Right lobe of liver (tissue), 6 donors: ENCODE data around the gene PCED1B. TPM values are rescaled to one million over a fixed set of nuclear protein-coding genes. Genes with fewer than 3 reads are reported as not detected.
"Not testable (repeated sequence)": the region's sequence is repeated elsewhere in the genome, so short reads cannot be mapped to it uniquely, and the experiment has no call there.

Experiments
- ATAC-seq, 4 donors: fragments of 200-7000 bp; cut with Tn5 transposase; one replicate each; pipeline ENCODE4 v1.9.1; 2020; ENCODE audit warnings: mild to moderate bottlenecking in 4 of 4, moderate library complexity in 4 of 4
- DNase-seq, 3 donors: peaks; one replicate each; pipeline ENCODE4 v3.0.0-alpha.2; 2020
- H3K27ac ChIP-seq, 3 donors: fragments of 200-600 bp; one replicate each; pipeline ENCODE4 v1.8.0; 2022
- H3K27me3 ChIP-seq, 2 donors: fragments of 200-600 bp; one replicate each; pipeline ENCODE4 v1.8.0; 2022
- H3K36me3 ChIP-seq, 4 donors: fragments of 200-600 bp; sonication (generic) in 1 of 4; one replicate each; pipeline versions ENCODE4 v1.5.1 to v1.8.0; 2017 to 2022; ENCODE audit warnings: control low read depth in 1 of 4
- H3K4me1 ChIP-seq, 4 donors: fragments of 200-600 bp; sonication (generic) in 1 of 4; one replicate each; pipeline versions ENCODE4 v1.5.1 to v1.8.0; 2017 to 2022; ENCODE audit warnings: control low read depth in 1 of 4
- H3K4me3 ChIP-seq, 3 donors: fragments of 200-600 bp; one replicate each; pipeline ENCODE4 v1.8.0; 2022
- H3K9me3 ChIP-seq, 4 donors: fragments of 200-600 bp; sonication (generic) in 1 of 4; one replicate each; pipeline versions ENCODE4 v1.5.1 to v1.8.0; 2017 to 2022; ENCODE audit warnings: control low read depth in 1 of 4
- POLR2A ChIP-seq: fragments of 450-650 bp; IDR thresholded peaks from one replicate; pipeline ENCODE4 v1.6.1; 2017; ENCODE audit warnings: antibody characterized with exemption, mild to moderate bottlenecking
- WGBS: methylation state at CpG from one replicate; pipeline ENCODE4 v1.1.6; 2018; ENCODE audit warnings: low coverage, low lambda C conversion rate; ENCODE audit not compliant: insufficient coverage; ENCODE audit errors: missing lambda C conversion rate; 5-methylcytosine and 5-hydroxymethylcytosine counted together
- intact Hi-C, 2 donors: fragments of 100-400 bp; cut with DNase I; formaldehyde crosslinking; loops; one replicate each; pipeline versions ENCODE4 v1.11.2 to v1.14.1; 2022
- total RNA-seq, 6 experiments: library from RNA; depleted of rRNA in 2 of 6; stranded (reverse); fragments of >200 nt in 2 of 6; fragmentation: NEBNext Ultra II Directional in 3 of 6; extraction: Animal tissue kit (Norgen Biotek cat#: 25700) in 3 of 6; gene quantifications; one replicate each; pipeline versions ENCODE4 v1.1.0 to v1.2.4, GENCODE V29; 2016 to 2023
- TF ChIP-seq, protein P1 (sequence below), 4 donors: fragments of 200-600 bp in 3 of 4; fragments of 450-650 bp in 1 of 4; IDR thresholded peaks; one replicate each; pipeline versions ENCODE4 v1.5.1 to v1.8.0; 2016 to 2022; ENCODE audit warnings: antibody characterized with exemption in 4 of 4, mild to moderate bottlenecking in 2 of 4
- donor health status: DM: no; HTN: yes; CAD: no.
- donor health status: DM: no; HTN: no; CAD: no.
- donor health status: DM: no; HTN: no; CAD: no.
- donor health status: DM: no; HTN: yes; CAD: no.
- donor health status: DM: no; HTN: yes; CAD: no.

Gene PCED1B
- total RNA-seq, 6 experiments from 2014 or later: 0.62 to 3.0 (median 1.1) TPM

GRCh38 chr12:47054659-47055058 lies 24.8 kb upstream of the PCED1B start:
- no peak for DNase-seq
- no peaks in the 10 kb centered on the region for H3K27me3 ChIP-seq
- H3K9me3 ChIP-seq: peaks cover 0 to 3% (median 0%) of the 10 kb centered on the region in 4 donors
- no peaks in the 10 kb centered on the region for H3K36me3 ChIP-seq
- intact Hi-C loops: no loop called here
- H3K4me3 ChIP-seq: no peak overlapping the region
- peak in 1 of 4 donors; percentile 22 for ATAC-seq
- H3K27ac ChIP-seq: no peak overlapping the region
- no peaks in the 10 kb centered on the region for H3K4me1 ChIP-seq
- TF ChIP-seq, protein P1, sequence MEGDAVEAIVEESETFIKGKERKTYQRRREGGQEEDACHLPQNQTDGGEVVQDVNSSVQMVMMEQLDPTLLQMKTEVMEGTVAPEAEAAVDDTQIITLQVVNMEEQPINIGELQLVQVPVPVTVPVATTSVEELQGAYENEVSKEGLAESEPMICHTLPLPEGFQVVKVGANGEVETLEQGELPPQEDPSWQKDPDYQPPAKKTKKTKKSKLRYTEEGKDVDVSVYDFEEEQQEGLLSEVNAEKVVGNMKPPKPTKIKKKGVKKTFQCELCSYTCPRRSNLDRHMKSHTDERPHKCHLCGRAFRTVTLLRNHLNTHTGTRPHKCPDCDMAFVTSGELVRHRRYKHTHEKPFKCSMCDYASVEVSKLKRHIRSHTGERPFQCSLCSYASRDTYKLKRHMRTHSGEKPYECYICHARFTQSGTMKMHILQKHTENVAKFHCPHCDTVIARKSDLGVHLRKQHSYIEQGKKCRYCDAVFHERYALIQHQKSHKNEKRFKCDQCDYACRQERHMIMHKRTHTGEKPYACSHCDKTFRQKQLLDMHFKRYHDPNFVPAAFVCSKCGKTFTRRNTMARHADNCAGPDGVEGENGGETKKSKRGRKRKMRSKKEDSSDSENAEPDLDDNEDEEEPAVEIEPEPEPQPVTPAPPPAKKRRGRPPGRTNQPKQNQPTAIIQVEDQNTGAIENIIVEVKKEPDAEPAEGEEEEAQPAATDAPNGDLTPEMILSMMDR (IDR thresholded peaks at IDR 0.05): no peak
- TF ChIP-seq POLR2A: no peak
- WGBS: 70% methylated on average over 4 of the region's 4 CpGs

DNA sequence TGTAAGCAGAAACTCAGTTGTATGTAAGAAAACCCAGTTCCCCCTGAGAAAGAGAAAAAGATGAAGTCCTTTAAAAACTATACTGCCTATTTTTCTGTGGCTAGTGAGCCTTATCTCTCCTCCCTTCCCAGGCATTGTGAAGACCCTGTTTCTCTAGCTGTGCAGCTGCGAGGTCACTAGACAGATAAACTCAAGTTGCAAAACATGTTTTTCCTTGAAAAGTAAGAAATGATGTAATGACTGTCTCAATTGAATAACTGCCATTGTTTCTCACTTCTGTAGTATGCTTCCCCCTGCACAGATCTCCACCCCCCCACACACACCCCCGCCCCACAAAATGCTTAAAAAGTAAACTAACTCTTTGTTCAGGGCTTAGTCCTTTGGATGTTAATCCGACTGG lies 23.6 kb upstream of the PCED1B start:
- H3K4me3 ChIP-seq, H3K4me1 ChIP-seq, intact Hi-C loops, H3K27ac ChIP-seq, H3K27me3 ChIP-seq, H3K9me3 ChIP-seq, H3K36me3 ChIP-seq, DNase-seq, ATAC-seq: not testable (repeated sequence)
- WGBS: 52% methylated on average over 3 of the region's 3 CpGs

DNA sequence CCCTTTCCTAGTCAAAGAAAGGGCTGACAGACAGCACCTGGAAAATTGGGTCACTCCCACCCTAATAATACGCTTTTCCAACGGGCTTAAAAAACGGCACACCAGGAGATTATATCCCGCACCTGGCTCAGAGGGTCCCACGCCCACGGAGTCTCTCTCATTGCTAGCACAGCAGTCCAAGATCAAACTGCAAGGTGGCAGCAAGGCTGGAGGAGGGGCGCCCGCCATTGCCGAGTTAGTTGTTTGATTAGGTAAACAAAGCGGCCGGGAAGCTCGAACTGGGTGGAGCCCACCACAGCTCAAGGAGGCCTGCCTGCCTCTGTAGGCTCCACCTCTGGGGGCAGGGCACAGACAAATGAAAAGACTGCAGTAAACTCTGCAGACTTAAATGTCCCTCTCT lies 22.5 kb upstream of the PCED1B start:
- H3K36me3 ChIP-seq, H3K27ac ChIP-seq, DNase-seq, intact Hi-C loops, ATAC-seq, H3K9me3 ChIP-seq, H3K4me1 ChIP-seq, H3K4me3 ChIP-seq, H3K27me3 ChIP-seq: not testable (repeated sequence)
- WGBS: 41% methylated on average over 3 of the region's 12 CpGs

GRCh38 chr12:47058640-47059039 lies 20.8 kb upstream of the PCED1B start:
- H3K9me3 ChIP-seq, intact Hi-C loops, H3K4me3 ChIP-seq, H3K27ac ChIP-seq, ATAC-seq, H3K27me3 ChIP-seq, DNase-seq, H3K4me1 ChIP-seq, H3K36me3 ChIP-seq: not testable (repeated sequence)
- 70% methylated on average over 2 of the region's 2 CpGs for WGBS

DNA sequence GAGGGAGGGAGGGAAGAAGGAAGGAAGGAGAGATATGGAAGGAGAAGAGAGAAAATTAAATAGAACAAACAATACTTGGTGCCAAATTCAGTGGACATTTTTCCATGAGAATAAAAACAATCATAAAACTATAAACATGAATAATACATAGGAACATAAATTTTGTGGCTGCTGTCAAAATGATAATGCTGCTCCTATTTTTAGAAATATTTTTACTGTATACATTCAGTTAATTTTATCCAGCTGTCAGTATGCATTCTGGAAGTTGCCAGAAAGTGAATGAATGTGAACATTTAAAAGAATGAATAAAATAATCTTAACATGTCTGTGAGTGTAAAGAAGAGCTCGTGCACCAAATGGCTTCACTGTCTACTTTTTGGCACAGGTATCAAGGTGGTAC lies 13.9 kb upstream of the PCED1B start:
- Histone ChIP-seq H3K9me3 (no peaks in the 10 kb centered on the region), H3K36me3 (no peaks in the 10 kb centered on the region), H3K27ac (no peak overlapping the region), H3K4me1 (no peaks in the 10 kb centered on the region), H3K27me3 (no peaks in the 10 kb centered on the region), H3K4me3 (no peak overlapping the region)
- 75% methylated on average over 1 of the region's 1 CpG for WGBS
- DNase-seq (no peak), ATAC-seq (no peak)
- TF ChIP-seq, protein P1 (IDR thresholded peaks at IDR 0.05): no peak
- TF ChIP-seq POLR2A: no peak
- intact Hi-C loops: no loop called here

- no peak for TF ChIP-seq POLR2A
- TF ChIP-seq, protein P1 (IDR thresholded peaks at IDR 0.05): no peak
- DNase-seq (no peak), ATAC-seq (no peak)
- Histone ChIP-seq H3K9me3 (no peaks in the 10 kb centered on the region), H3K27me3 (no peaks in the 10 kb centered on the region), H3K27ac (no peak overlapping the region), H3K4me3 (no peak overlapping the region), H3K36me3 (no peaks in the 10 kb centered on the region), H3K4me1 (no peaks in the 10 kb centered on the region)
- intact Hi-C loops: no loop called here
- 52% methylated on average over 6 of the region's 6 CpGs for WGBS
These were observed 13.0 kb upstream of the PCED1B start for GRCh38 chr12:47066278-47067025.
